Astrocyte of the cerebellum (primary cell): ENCODE results near the gene LTB4R.

ENCODE experiments used
- DNase-seq: peaks from one replicate; pipeline ENCODE4 v3.0.0-alpha.2; 2011; ENCODE audit warnings: low read depth
- H3K4me3 ChIP-seq: 2 replicates; pipeline ENCODE4 v1.5.1; 2011; ENCODE audit warnings: mild to moderate bottlenecking, low read depth, low read length, moderate library complexity
- in situ Hi-C: cut with HindIII; loops from 2 replicates; pipeline ENCODE4 v1.10.0; 2017; ENCODE audit warnings: low sequenced_read_pairs
- TF ChIP-seq, protein P1 (sequence below): IDR thresholded peaks from 2 replicates; pipeline ENCODE4 v1.5.1; 2012; ENCODE audit warnings: low read length, low read depth, moderate library complexity, mild to moderate bottlenecking; ENCODE audit errors: missing control alignments

LTB4R gene

DNA sequence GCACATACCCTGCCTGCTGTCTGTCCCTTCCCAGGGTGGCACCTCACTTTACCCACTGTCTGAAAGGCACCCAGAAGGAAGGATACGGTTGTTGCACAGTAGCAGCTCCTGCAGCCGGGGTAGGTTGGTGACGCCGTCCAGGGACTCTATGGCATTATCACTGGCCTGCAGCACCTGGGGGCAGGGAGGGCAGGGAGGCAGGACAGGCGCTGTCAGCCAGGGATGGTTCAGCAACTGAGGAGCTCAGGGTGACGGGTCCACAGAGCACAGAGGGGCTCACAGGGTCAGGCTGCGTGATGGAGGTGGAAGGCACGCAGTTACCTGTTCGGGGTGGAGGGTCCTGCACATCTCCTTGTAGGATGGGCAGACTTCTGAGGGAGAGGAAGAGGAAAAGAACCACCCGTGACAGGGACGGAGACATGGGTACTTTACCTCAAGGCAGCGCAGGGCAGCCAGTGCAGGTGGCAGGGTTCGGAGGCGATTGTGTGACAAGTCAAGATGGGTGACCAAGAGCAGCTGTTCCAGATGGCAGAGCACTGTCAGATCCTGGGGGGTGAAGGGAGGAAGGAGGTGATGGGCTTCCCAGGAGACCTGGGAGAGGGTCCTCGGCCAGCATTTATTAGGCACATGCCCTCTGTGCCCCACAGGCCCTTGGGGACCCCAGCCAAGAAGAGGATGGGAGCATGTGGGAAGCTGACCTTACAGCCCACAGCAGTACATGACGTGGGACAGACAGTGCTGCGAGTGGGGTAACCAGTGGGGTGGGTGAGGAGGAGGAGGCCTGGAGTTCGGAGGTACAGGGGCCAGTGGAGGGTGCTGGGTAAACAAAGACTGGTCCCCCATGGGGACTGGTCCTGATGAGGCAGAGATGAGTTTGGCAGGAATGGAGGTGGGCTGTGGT, 44.7 kb upstream of the LTB4R start:
- DNase-seq = no peak
- no peak overlapping the region for H3K4me3 ChIP-seq
- in situ Hi-C loops = no loop called here
- TF ChIP-seq, protein P1, sequence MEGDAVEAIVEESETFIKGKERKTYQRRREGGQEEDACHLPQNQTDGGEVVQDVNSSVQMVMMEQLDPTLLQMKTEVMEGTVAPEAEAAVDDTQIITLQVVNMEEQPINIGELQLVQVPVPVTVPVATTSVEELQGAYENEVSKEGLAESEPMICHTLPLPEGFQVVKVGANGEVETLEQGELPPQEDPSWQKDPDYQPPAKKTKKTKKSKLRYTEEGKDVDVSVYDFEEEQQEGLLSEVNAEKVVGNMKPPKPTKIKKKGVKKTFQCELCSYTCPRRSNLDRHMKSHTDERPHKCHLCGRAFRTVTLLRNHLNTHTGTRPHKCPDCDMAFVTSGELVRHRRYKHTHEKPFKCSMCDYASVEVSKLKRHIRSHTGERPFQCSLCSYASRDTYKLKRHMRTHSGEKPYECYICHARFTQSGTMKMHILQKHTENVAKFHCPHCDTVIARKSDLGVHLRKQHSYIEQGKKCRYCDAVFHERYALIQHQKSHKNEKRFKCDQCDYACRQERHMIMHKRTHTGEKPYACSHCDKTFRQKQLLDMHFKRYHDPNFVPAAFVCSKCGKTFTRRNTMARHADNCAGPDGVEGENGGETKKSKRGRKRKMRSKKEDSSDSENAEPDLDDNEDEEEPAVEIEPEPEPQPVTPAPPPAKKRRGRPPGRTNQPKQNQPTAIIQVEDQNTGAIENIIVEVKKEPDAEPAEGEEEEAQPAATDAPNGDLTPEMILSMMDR = no peak

DNA sequence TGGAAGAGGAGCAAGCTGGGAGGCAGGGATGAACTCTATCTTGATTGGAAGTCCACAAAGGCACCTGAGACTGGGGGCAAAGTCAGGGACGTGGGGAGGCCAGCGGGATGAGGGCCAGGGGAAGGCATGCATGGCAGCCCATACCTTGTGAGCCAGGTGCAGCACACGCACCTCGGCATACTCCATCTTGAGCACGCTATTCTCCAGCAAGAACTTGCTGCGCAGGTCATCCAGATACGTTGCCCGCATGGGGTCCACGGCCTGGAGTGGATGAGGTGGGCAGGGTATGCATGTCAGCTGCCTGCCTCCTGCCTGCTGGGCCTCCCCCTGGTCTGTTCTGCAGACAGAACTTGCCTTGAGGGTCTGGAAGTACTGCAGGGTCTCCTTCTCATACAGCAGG, 43.8 kb upstream of the LTB4R start:
- in situ Hi-C loops = no loop called here
- TF ChIP-seq, protein P1 = no peak
- no peak overlapping the region for H3K4me3 ChIP-seq
- no peak for DNase-seq

DNA sequence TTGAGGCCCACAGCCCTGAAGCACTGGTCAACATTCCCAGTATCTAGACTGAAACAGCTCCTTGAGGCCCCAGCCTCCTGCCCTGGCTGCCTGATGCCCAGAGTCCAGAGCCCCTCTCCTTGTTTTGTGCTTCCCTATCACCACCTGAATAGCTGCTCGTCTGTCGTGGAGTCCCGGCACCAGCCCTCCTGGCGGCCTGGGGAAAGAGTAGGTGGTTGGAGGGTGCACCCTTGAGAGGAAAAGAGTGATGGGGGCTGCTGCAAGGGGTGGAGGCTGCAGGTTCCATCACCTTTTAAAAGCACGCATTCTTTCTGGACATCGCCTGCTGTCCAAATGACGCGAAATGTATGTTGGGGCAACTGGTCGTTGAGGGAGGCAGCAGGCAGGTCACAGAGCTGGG, 43.1 kb upstream of the LTB4R start:
- in situ Hi-C loops = no loop called here
- no peak for DNase-seq
- no peak overlapping the region for H3K4me3 ChIP-seq
- TF ChIP-seq, protein P1 = no peak

- in situ Hi-C loops = no loop called here
- H3K4me3 ChIP-seq = no peak overlapping the region
- TF ChIP-seq, protein P1 = no peak
- DNase-seq = no peak
These were observed 41.9 kb upstream of the LTB4R start for GRCh38 chr14:24269368-24269767.

- in situ Hi-C loops = no loop called here
- no peak for DNase-seq
- no peak overlapping the region for H3K4me3 ChIP-seq
- TF ChIP-seq, protein P1 = no peak
These were observed 41.3 kb upstream of the LTB4R start for GRCh38 chr14:24269910-24270536.

GRCh38 chr14:24270537-24271133, 40.7 kb upstream of the LTB4R start:
- TF ChIP-seq, protein P1 = no peak
- H3K4me3 ChIP-seq = peak overlapping the region; percentile 91
- no peak for DNase-seq
- in situ Hi-C loops = no loop called here
